Hepatocyte (in vitro differentiated cells): ENCODE results near the gene SNX25.

Source experiments
- EZH2 ChIP-seq: fragments of 200-600 bp; sonication (generic); IDR thresholded peaks from 2 replicates; pipeline ENCODE4 v1.6.1; 2016; ENCODE audit warnings: antibody characterized with exemption, mild to moderate bottlenecking, borderline replicate concordance
- TF ChIP-seq, protein P1 (sequence below): fragments of 200-600 bp; sonication (generic); IDR thresholded peaks from 2 replicates; pipeline ENCODE4 v1.5.1; 2016; ENCODE audit warnings: antibody characterized with exemption, mild to moderate bottlenecking; ENCODE audit not compliant: poor library complexity

- TF ChIP-seq, protein P1, sequence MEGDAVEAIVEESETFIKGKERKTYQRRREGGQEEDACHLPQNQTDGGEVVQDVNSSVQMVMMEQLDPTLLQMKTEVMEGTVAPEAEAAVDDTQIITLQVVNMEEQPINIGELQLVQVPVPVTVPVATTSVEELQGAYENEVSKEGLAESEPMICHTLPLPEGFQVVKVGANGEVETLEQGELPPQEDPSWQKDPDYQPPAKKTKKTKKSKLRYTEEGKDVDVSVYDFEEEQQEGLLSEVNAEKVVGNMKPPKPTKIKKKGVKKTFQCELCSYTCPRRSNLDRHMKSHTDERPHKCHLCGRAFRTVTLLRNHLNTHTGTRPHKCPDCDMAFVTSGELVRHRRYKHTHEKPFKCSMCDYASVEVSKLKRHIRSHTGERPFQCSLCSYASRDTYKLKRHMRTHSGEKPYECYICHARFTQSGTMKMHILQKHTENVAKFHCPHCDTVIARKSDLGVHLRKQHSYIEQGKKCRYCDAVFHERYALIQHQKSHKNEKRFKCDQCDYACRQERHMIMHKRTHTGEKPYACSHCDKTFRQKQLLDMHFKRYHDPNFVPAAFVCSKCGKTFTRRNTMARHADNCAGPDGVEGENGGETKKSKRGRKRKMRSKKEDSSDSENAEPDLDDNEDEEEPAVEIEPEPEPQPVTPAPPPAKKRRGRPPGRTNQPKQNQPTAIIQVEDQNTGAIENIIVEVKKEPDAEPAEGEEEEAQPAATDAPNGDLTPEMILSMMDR, result no peak
- no peak for TF ChIP-seq EZH2
These were observed 101.9 kb downstream of the SNX25 start for GRCh38 chr4:185311113-185311888.
